Gastrocnemius medialis (tissue), 4 donors: ENCODE results near the gene ADM5.

Experiments
- POLR2A ChIP-seq, 2 donors: fragments of 450-650 bp; IDR thresholded peaks; one replicate each; pipeline ENCODE4 v1.6.1; 2017; ENCODE audit warnings: antibody characterized with exemption in 2 of 2, mild to moderate bottlenecking in 2 of 2, moderate library complexity in 2 of 2
- TF ChIP-seq, protein P1 (sequence below), 5 experiments: fragments of 450-650 bp in 3 of 5; fragments of 200-600 bp in 2 of 5; sonication (generic) in 2 of 5; IDR thresholded peaks in 4 of 5; conservative IDR thresholded peaks in 1 of 5; 1 replicate in 4 of 5; 2 replicates in 1 of 5; pipeline ENCODE4 v1.5.1; 2016 to 2019; ENCODE audit warnings: antibody characterized with exemption in 5 of 5, mild to moderate bottlenecking in 3 of 5, moderate library complexity in 3 of 5

DNA sequence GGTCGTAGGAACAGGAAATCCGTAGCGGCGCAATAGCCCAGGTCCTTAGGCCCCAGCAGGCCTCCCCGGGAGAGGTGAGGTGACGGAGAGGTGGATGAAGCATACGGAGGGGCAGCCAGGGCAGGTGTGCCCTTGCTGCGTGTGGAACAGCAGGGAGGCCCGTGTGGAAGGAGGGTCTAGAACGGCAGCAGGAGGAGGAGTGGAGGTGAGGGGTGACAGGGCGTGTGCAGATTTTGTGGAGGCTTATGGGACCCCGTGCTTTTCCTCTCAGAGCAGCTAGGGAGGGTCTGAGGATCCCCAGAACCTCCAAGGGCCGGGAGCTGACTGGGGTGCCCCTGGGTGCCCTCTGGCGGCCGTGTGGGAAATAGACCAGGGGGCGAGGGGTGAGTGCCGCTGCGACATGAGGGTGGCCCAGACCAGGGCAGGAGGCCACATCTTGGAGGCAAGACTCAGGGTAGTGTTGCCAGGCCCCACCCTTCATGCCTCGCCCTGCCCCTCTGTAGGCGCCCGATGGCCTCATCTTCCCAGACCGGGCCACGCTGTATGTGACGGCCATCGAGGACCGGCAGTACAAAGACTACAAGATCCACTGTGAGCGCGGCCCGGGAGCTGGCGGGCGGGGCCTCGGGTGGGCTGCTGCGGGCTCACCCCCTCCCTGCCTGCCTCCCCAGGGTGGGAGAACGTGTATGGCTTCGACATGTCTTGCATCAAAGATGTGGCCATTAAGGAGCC is 5.0 kb upstream of the ADM5 start:
- TF ChIP-seq POLR2A (IDR thresholded peaks at IDR 0.05) = no peak
- TF ChIP-seq, protein P1, sequence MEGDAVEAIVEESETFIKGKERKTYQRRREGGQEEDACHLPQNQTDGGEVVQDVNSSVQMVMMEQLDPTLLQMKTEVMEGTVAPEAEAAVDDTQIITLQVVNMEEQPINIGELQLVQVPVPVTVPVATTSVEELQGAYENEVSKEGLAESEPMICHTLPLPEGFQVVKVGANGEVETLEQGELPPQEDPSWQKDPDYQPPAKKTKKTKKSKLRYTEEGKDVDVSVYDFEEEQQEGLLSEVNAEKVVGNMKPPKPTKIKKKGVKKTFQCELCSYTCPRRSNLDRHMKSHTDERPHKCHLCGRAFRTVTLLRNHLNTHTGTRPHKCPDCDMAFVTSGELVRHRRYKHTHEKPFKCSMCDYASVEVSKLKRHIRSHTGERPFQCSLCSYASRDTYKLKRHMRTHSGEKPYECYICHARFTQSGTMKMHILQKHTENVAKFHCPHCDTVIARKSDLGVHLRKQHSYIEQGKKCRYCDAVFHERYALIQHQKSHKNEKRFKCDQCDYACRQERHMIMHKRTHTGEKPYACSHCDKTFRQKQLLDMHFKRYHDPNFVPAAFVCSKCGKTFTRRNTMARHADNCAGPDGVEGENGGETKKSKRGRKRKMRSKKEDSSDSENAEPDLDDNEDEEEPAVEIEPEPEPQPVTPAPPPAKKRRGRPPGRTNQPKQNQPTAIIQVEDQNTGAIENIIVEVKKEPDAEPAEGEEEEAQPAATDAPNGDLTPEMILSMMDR (IDR thresholded peaks at IDR 0.05 in 4 of 5, conservative IDR thresholded peaks at IDR 0.05 in 1 of 5) = peak in 4 of 5 experiments; percentile 9 to 34 (median 16)
